Thymus (tissue), 11 donors: ENCODE data around the gene ATN1. TPM values are rescaled to one million over a fixed set of nuclear protein-coding genes. Genes with fewer than 3 reads are reported as not detected.
A peak's percentile ranks its signal among the peaks of the same experiment; 100 is the strongest.

ENCODE experiments used
- DNase-seq, 9 donors: peaks; one replicate each; pipeline ENCODE4 v3.0.0-alpha.2; 2013; ENCODE audit warnings: low spot score in 9 of 9, low read depth in 6 of 9, missing footprints in 1 of 9
- H3K27ac ChIP-seq, 2 donors: one replicate each; pipeline ENCODE4 v1.5.1; 2013; ENCODE audit warnings: control low read depth in 1 of 2, low read depth in 1 of 2, low read length in 1 of 2, mild to moderate bottlenecking in 1 of 2, moderate library complexity in 1 of 2
- H3K27me3 ChIP-seq, 2 donors: one replicate each; pipeline ENCODE4 v1.5.1; 2013; ENCODE audit warnings: low read length in 1 of 2; ENCODE audit not compliant: control insufficient read depth in 2 of 2, insufficient read depth in 1 of 2
- H3K36me3 ChIP-seq, 2 donors: one replicate each; pipeline ENCODE4 v1.5.1; 2013; ENCODE audit warnings: low read length in 1 of 2, mild to moderate bottlenecking in 1 of 2, moderate library complexity in 1 of 2; ENCODE audit not compliant: control insufficient read depth in 2 of 2, insufficient read depth in 2 of 2
- H3K4me1 ChIP-seq, 2 donors: one replicate each; pipeline ENCODE4 v1.5.1; 2013; ENCODE audit warnings: low read length in 2 of 2; ENCODE audit not compliant: control insufficient read depth in 2 of 2, insufficient read depth in 2 of 2
- H3K4me3 ChIP-seq, 2 donors: one replicate each; pipeline ENCODE4 v1.5.1; 2013; ENCODE audit warnings: low read length in 2 of 2, control low read depth in 1 of 2, mild to moderate bottlenecking in 1 of 2
- H3K9me3 ChIP-seq, 2 donors: one replicate each; pipeline ENCODE4 v1.5.1; 2013; ENCODE audit warnings: low read length in 1 of 2, mild to moderate bottlenecking in 1 of 2; ENCODE audit not compliant: control insufficient read depth in 2 of 2, insufficient read depth in 1 of 2
- WGBS: extraction: QIAGEN DNeasy Blood & Tissue Kit; methylation state at CpG from one replicate; pipeline ENCODE4 v1.1.7; 2013; 5-methylcytosine and 5-hydroxymethylcytosine counted together
- polyA plus RNA-seq: library from polyadenylated mRNA; stranded (reverse); fragments of 200-250 nt; gene quantifications from one replicate; pipeline ENCODE4 v1.2.3, GENCODE V29; 2013
- total RNA-seq: library from RNA; stranded (reverse); fragments of 120-200 nt; gene quantifications from one replicate; pipeline ENCODE4 v1.2.4, GENCODE V29; 2013
- donor health status: healthy.

ATN1 gene
- total and polyA plus RNA-seq, 2 donors: 1.6 to 30.3 TPM

GRCh38 chr12:6952121-6952862, 24.5 kb downstream of the ATN1 start:
- Histone ChIP-seq H3K4me3 (peak overlapping the region; percentile 74 to 91), H3K4me1 (peaks cover 37 to 75% of the 10 kb centered on the region in 2 donors), H3K27ac (peak overlapping the region; percentile 82 to 85), H3K9me3 (no peaks in the 10 kb centered on the region), H3K27me3 (no peaks in the 10 kb centered on the region), H3K36me3 (peaks cover 28 to 42% of the 10 kb centered on the region in 2 donors)
- 15% methylated on average over 22 of the region's 22 CpGs for WGBS
- DNase-seq: peak in 1 of 9 donors; percentile 35

GRCh38 chr12:6952863-6953441, 25.2 kb downstream of the ATN1 start:
- H3K4me3 ChIP-seq: peak overlapping the region; percentile 74 to 91
- peaks cover 43 to 81% of the 10 kb centered on the region in 2 donors for H3K4me1 ChIP-seq
- peak overlapping the region; percentile 82 to 85 for H3K27ac ChIP-seq
- H3K36me3 ChIP-seq: peaks cover 35 to 49% of the 10 kb centered on the region in 2 donors
- 34% methylated on average over 15 of the region's 15 CpGs for WGBS
- H3K9me3 ChIP-seq: no peaks in the 10 kb centered on the region
- H3K27me3 ChIP-seq: no peaks in the 10 kb centered on the region
- DNase-seq: peak in 1 of 9 donors; percentile 50

- peak in 4 of 9 donors; percentile 73 to 92 (median 78) for DNase-seq
- Histone ChIP-seq H3K4me1 (peaks cover 50 to 88% of the 10 kb centered on the region in 2 donors), H3K27ac (peak overlapping the region; percentile 82 to 85), H3K9me3 (no peaks in the 10 kb centered on the region), H3K27me3 (no peaks in the 10 kb centered on the region), H3K36me3 (peaks cover 42 to 56% of the 10 kb centered on the region in 2 donors), H3K4me3 (peak overlapping the region; percentile 74 to 91)
- WGBS: 11% methylated on average over 24 of the region's 24 CpGs
Observed at GRCh38 chr12:6953442-6954315, 25.9 kb downstream of the ATN1 start.

- Histone ChIP-seq H3K27ac (peak overlapping the region; percentile 79 to 82), H3K4me3 (peak overlapping the region; percentile 74 to 91), H3K36me3 (peaks cover 49 to 63% of the 10 kb centered on the region in 2 donors), H3K27me3 (no peaks in the 10 kb centered on the region), H3K9me3 (no peaks in the 10 kb centered on the region), H3K4me1 (peaks cover 58 to 96% of the 10 kb centered on the region in 2 donors)
- WGBS: 87% methylated on average over 21 of the region's 21 CpGs
- DNase-seq: no peak
Observed at GRCh38 chr12:6954316-6955107, 26.8 kb downstream of the ATN1 start.

- H3K9me3 ChIP-seq: no peaks in the 10 kb centered on the region
- peaks cover 58 to 99% of the 10 kb centered on the region in 2 donors for H3K4me1 ChIP-seq
- peaks cover 58 to 69% of the 10 kb centered on the region in 2 donors for H3K36me3 ChIP-seq
- WGBS: 96% methylated on average over 22 of the region's 22 CpGs
- H3K27ac ChIP-seq: no peak overlapping the region
- no peak overlapping the region for H3K4me3 ChIP-seq
- no peak for DNase-seq
- no peaks in the 10 kb centered on the region for H3K27me3 ChIP-seq
Observed at GRCh38 chr12:6955108-6956020, 27.6 kb downstream of the ATN1 start.

- H3K9me3 ChIP-seq: no peaks in the 10 kb centered on the region
- H3K4me1 ChIP-seq: peaks cover 56 to 99% of the 10 kb centered on the region in 2 donors
- no peak overlapping the region for H3K4me3 ChIP-seq
- H3K27ac ChIP-seq: no peak overlapping the region
- DNase-seq: no peak
- H3K36me3 ChIP-seq: peaks cover 66 to 78% of the 10 kb centered on the region in 2 donors
- 88% methylated on average over 28 of the region's 28 CpGs for WGBS
- H3K27me3 ChIP-seq: no peaks in the 10 kb centered on the region
Observed at GRCh38 chr12:6956021-6956727, 28.4 kb downstream of the ATN1 start.

GRCh38 chr12:6957151-6957701, 29.5 kb downstream of the ATN1 start:
- H3K27me3 ChIP-seq: no peaks in the 10 kb centered on the region
- DNase-seq: no peak
- WGBS: 96% methylated on average over 20 of the region's 20 CpGs
- H3K4me1 ChIP-seq: peaks cover 63 to 99% of the 10 kb centered on the region in 2 donors
- no peak overlapping the region for H3K4me3 ChIP-seq
- no peaks in the 10 kb centered on the region for H3K9me3 ChIP-seq
- H3K27ac ChIP-seq: no peak overlapping the region
- H3K36me3 ChIP-seq: peaks cover 71 to 83% of the 10 kb centered on the region in 2 donors
